Kidney epithelial cell (primary cell): ENCODE measurements around the gene DPP9. TPM values are rescaled to one million over a fixed set of nuclear protein-coding genes. Genes with fewer than 3 reads are reported as not detected.

Source experiments
- DNase-seq: peaks from one replicate; pipeline ENCODE4 v3.0.0-alpha.2; 2010; ENCODE audit warnings: low read depth
- H3K27me3 ChIP-seq: 2 replicates; pipeline ENCODE4 v1.6.0; 2011; ENCODE audit warnings: low read length; ENCODE audit not compliant: control insufficient read depth, insufficient read depth
- H3K36me3 ChIP-seq: 2 replicates; pipeline ENCODE4 v1.5.1; 2011; ENCODE audit warnings: low read length; ENCODE audit not compliant: control insufficient read depth, insufficient read depth
- H3K4me3 ChIP-seq: 2 replicates; pipeline ENCODE4 v1.5.1; 2011; ENCODE audit warnings: low read depth, mild to moderate bottlenecking, control low read depth, low read length
- CTCF ChIP-seq: IDR thresholded peaks from 2 replicates; pipeline ENCODE4 v1.5.1; 2011; ENCODE audit warnings: mild to moderate bottlenecking, moderate library complexity, low read length, control low read depth, inconsistent platforms; ENCODE audit not compliant: insufficient read depth, poor library complexity, severe bottlenecking
- total RNA-seq: library from RNA; depleted of rRNA; stranded (reverse); fragments of >200 nt; gene quantifications from 2 replicates; pipeline ENCODE4 v1.2.3, GENCODE V29; 2015

Gene DPP9
- total RNA-seq, 1 donor from 2014 or later, result 67.8 TPM

GRCh38 chr19:4633140-4633967 lies 90.3 kb downstream of the DPP9 start:
- Histone ChIP-seq H3K27me3 (no peaks in the 10 kb centered on the region), H3K36me3 (no peaks in the 10 kb centered on the region), H3K4me3 (no peak overlapping the region)
- peak; percentile 96 for TF ChIP-seq CTCF
- DNase-seq, result peak; percentile 80

Other genes starting within 250 kb of the DPP9 start
- under 0.01 and 0.04 TPM in 2 replicates for gene PLIN4, start 205.4 kb downstream of the DPP9 start, total RNA-seq
- gene PLIN5, start 188.6 kb downstream of the DPP9 start, total RNA-seq, result 0.07 TPM in 1 of 2 replicates, not detected in the other
- gene LRG1, start 183.8 kb downstream of the DPP9 start, total RNA-seq, result 0.21 and 0.25 TPM in 2 replicates
- gene SEMA6B, start 164.2 kb downstream of the DPP9 start, total RNA-seq, result 0.13 and 0.55 TPM in 2 replicates
- 0.75 and 1.2 TPM in 2 replicates for gene TNFAIP8L1, start 84.3 kb downstream of the DPP9 start, total RNA-seq
- gene MYDGF, start 53.5 kb downstream of the DPP9 start, total RNA-seq, result 148 and 173 TPM in 2 replicates
- 21.0 and 21.4 TPM in 2 replicates for gene FEM1A, start 67.9 kb upstream of the DPP9 start, total RNA-seq
- gene TICAM1, start 107.9 kb upstream of the DPP9 start, total RNA-seq, result 16.0 and 19.2 TPM in 2 replicates
- gene PLIN3, start 143.8 kb upstream of the DPP9 start, total RNA-seq, result 59.5 and 111 TPM in 2 replicates
- not detected in 2 replicates for gene ARRDC5, start 179.1 kb upstream of the DPP9 start, total RNA-seq
- 20.7 and 21.2 TPM in 2 replicates for gene UHRF1, start 185.7 kb upstream of the DPP9 start, total RNA-seq
- gene KDM4B, start 245.3 kb upstream of the DPP9 start, total RNA-seq, result 21.2 and 28.1 TPM in 2 replicates